GM23248 (cell line): Measurements from ENCODE around the gene NRROS. TPM values are rescaled to one million over a fixed set of nuclear protein-coding genes. Genes with fewer than 3 reads are reported as not detected.

Source experiments
- DNase-seq: peaks from one replicate; pipeline ENCODE4 v3.0.0-alpha.2; 2015
- H2AFZ ChIP-seq: fragments of 200-600 bp; sonication (generic); 2 replicates; pipeline ENCODE4 v1.6.1; 2016; ENCODE audit warnings: antibody characterized with exemption
- H3F3A ChIP-seq: fragments of 200-600 bp; sonication (generic); 2 replicates; pipeline ENCODE4 v1.6.1; 2016; ENCODE audit warnings: mild to moderate bottlenecking, antibody characterized with exemption, mixed run types; ENCODE audit not compliant: insufficient read depth
- H3K27ac ChIP-seq: fragments of 200-600 bp; sonication (generic); 2 replicates; pipeline ENCODE4 v1.5.1; 2016; ENCODE audit warnings: mild to moderate bottlenecking
- H3K27me3 ChIP-seq: fragments of 200-600 bp; sonication (generic); replicated peaks from 2 replicates; pipeline ENCODE4 v1.6.1; 2016; ENCODE audit warnings: mild to moderate bottlenecking; ENCODE audit not compliant: insufficient read depth
- H3K36me3 ChIP-seq: fragments of 200-600 bp; sonication (generic); 2 replicates; pipeline ENCODE4 v1.6.1; 2016; ENCODE audit warnings: low read depth, mild to moderate bottlenecking
- H3K4me1 ChIP-seq: fragments of 200-600 bp; sonication (generic); 2 replicates; pipeline ENCODE4 v1.6.1; 2016; ENCODE audit warnings: mild to moderate bottlenecking; ENCODE audit not compliant: insufficient read depth
- H3K4me2 ChIP-seq: fragments of 200-600 bp; sonication (generic); one replicate; pipeline ENCODE4 v1.6.1; 2016; ENCODE audit warnings: mild to moderate bottlenecking; ENCODE audit not compliant: unreplicated experiment
- H3K4me3 ChIP-seq: fragments of 200-600 bp; sonication (generic); 2 replicates; pipeline ENCODE4 v1.5.1; 2016; ENCODE audit warnings: mild to moderate bottlenecking
- H3K79me2 ChIP-seq: fragments of 200-600 bp; sonication (generic); 2 replicates; pipeline ENCODE4 v1.6.1; 2016; ENCODE audit warnings: mild to moderate bottlenecking; ENCODE audit not compliant: insufficient read depth
- H3K9ac ChIP-seq: fragments of 200-600 bp; sonication (generic); 2 replicates; pipeline ENCODE4 v1.6.1; 2016; ENCODE audit warnings: mild to moderate bottlenecking
- H3K9me2 ChIP-seq: fragments of 200-600 bp; sonication (generic); 2 replicates; pipeline ENCODE4 v1.6.1; 2016; ENCODE audit warnings: mixed run types, mild to moderate bottlenecking, moderate library complexity; ENCODE audit not compliant: insufficient read depth
- H3K9me3 ChIP-seq: fragments of 200-600 bp; sonication (generic); one replicate; pipeline ENCODE4 v1.6.1; 2017; ENCODE audit warnings: low read depth
- H4K20me1 ChIP-seq: fragments of 200-600 bp; sonication (generic); 2 replicates; pipeline ENCODE4 v1.6.0; 2016; ENCODE audit not compliant: insufficient read depth
- EZH2 ChIP-seq: fragments of 200-600 bp; sonication (generic); IDR thresholded peaks from 2 replicates; pipeline ENCODE4 v1.6.1; 2018; ENCODE audit warnings: antibody characterized with exemption, mild to moderate bottlenecking; ENCODE audit not compliant: insufficient read depth, poor library complexity, severe bottlenecking
- EZH2phosphoT487 ChIP-seq: fragments of 200-600 bp; sonication (generic); IDR thresholded peaks from 2 replicates; pipeline ENCODE4 v1.6.1; 2018; ENCODE audit warnings: antibody characterized with exemption, moderate library complexity, mild to moderate bottlenecking, low read depth; ENCODE audit not compliant: insufficient read depth
- WGBS, 2 experiments: methylation state at CpG; one replicate each; pipeline ENCODE4 v1.1.6; 2015 to 2017; ENCODE audit warnings: low lambda C conversion rate in 2 of 2, low coverage in 1 of 2; ENCODE audit errors: missing lambda C conversion rate in 2 of 2; 5-methylcytosine and 5-hydroxymethylcytosine counted together
- in situ Hi-C: fragments of 300-500 bp; cut with MboI; formaldehyde crosslinking; loops from 2 replicates; pipeline ENCODE4 v1.15.0; 2020
- polyA plus RNA-seq: library from polyadenylated mRNA; unstranded; fragments of >200 nt; fragmentation: Nextera tagmentation; extraction: Ambion mirVana; gene quantifications from 2 replicates; pipeline ENCODE4 v1.2.1, GENCODE V29; 2016
- total RNA-seq: library from RNA; depleted of rRNA; stranded (reverse); fragments of >200 nt; shearing (Covaris generic); gene quantifications from 2 replicates; pipeline ENCODE4 v1.2.3, GENCODE V29; 2014

The NRROS gene
- total and polyA plus RNA-seq, 2 experiments from 2014 or later = 0.22 TPM; not detected in 1

GRCh38 chr3:196646666-196647216, 7.2 kb downstream of the NRROS start:
- Histone ChIP-seq H3K9ac (no peak overlapping the region), H4K20me1 (no peaks in the 10 kb centered on the region), H3K4me1 (peaks cover 7% of the 10 kb centered on the region; the same call in 1 of the 2 replicates), H3K79me2 (no peaks in the 10 kb centered on the region), H3K36me3 (no peaks in the 10 kb centered on the region), H3F3A (peaks cover 12% of the 10 kb centered on the region), H3K9me3 (no peaks in the 10 kb centered on the region), H3K9me2 (no peaks in the 10 kb centered on the region), H3K4me3 (no peak overlapping the region), H3K27me3 (no peaks in the 10 kb centered on the region), H3K4me2 (no peak overlapping the region), H2AFZ (no peak overlapping the region), H3K27ac (no peak overlapping the region)
- 89 to 90% methylated on average over 17 of the region's 17 CpGs for WGBS, 2 experiments
- DNase-seq = no peak
- TF ChIP-seq EZH2 = no peak
- no peak for TF ChIP-seq EZH2phosphoT487
- in situ Hi-C loops = no loop called here

- no peak for TF ChIP-seq EZH2phosphoT487
- TF ChIP-seq EZH2 = no peak
- Histone ChIP-seq H3F3A (peaks cover 19% of the 10 kb centered on the region), H3K4me3 (no peak overlapping the region), H4K20me1 (no peaks in the 10 kb centered on the region), H3K4me2 (peak overlapping the region; percentile 47), H3K4me1 (peaks cover 7% of the 10 kb centered on the region; the same call in 1 of the 2 replicates), H3K27ac (peak overlapping the region; percentile 80), H3K27me3 (no peaks in the 10 kb centered on the region), H3K9me3 (no peaks in the 10 kb centered on the region), H3K9ac (no peak overlapping the region), H3K9me2 (no peaks in the 10 kb centered on the region), H3K36me3 (no peaks in the 10 kb centered on the region), H3K79me2 (no peaks in the 10 kb centered on the region), H2AFZ (no peak overlapping the region)
- in situ Hi-C loops = no loop called here
- DNase-seq = peak; percentile 99
- 21 to 26% methylated on average over 6 of the region's 6 CpGs for WGBS, 2 experiments
Observed at GRCh38 chr3:196650740-196651311, 11.3 kb downstream of the NRROS start.

GRCh38 chr3:196651819-196652218, 12.3 kb downstream of the NRROS start:
- TF ChIP-seq EZH2 = no peak
- no peak for TF ChIP-seq EZH2phosphoT487
- H3K9ac ChIP-seq = no peak overlapping the region
- H3K4me1 ChIP-seq = peaks cover 7% of the 10 kb centered on the region; the same call in 1 of the 2 replicates
- no peaks in the 10 kb centered on the region for H3K79me2 ChIP-seq
- WGBS, 2 experiments = 97 to 100% methylated on average over 3 of the region's 3 CpGs
- no peaks in the 10 kb centered on the region for H3K9me3 ChIP-seq
- in situ Hi-C loops = no loop called here
- no peaks in the 10 kb centered on the region for H3K9me2 ChIP-seq
- peaks cover 19% of the 10 kb centered on the region for H3F3A ChIP-seq
- DNase-seq = no peak
- H3K4me3 ChIP-seq = no peak overlapping the region
- no peaks in the 10 kb centered on the region for H3K36me3 ChIP-seq
- H2AFZ ChIP-seq = no peak overlapping the region
- H3K4me2 ChIP-seq = no peak overlapping the region
- H4K20me1 ChIP-seq = no peaks in the 10 kb centered on the region
- no peaks in the 10 kb centered on the region for H3K27me3 ChIP-seq
- H3K27ac ChIP-seq = peak overlapping the region; percentile 80; the same call in 1 of the 2 replicates

GRCh38 chr3:196652961-196653795, 13.7 kb downstream of the NRROS start:
- Histone ChIP-seq H3F3A (peaks cover 19% of the 10 kb centered on the region), H3K36me3 (no peaks in the 10 kb centered on the region), H4K20me1 (no peaks in the 10 kb centered on the region), H3K9ac (no peak overlapping the region), H3K4me1 (peaks cover 7% of the 10 kb centered on the region; the same call in 1 of the 2 replicates), H3K27me3 (no peaks in the 10 kb centered on the region), H3K9me3 (no peaks in the 10 kb centered on the region), H3K9me2 (no peaks in the 10 kb centered on the region), H3K4me2 (no peak overlapping the region), H3K79me2 (no peaks in the 10 kb centered on the region), H2AFZ (no peak overlapping the region), H3K4me3 (no peak overlapping the region), H3K27ac (no peak overlapping the region)
- in situ Hi-C loops = no loop called here
- TF ChIP-seq EZH2 (no peak), EZH2phosphoT487 (no peak)
- no peak for DNase-seq
- WGBS, 2 experiments = 83 to 86% methylated on average over 12 to 15 of the region's 15 CpGs
